SK-N-SH treated with all-trans-retinoic acid at 6 μM for 48 hours (cell line): ENCODE data around the gene BRI3.

Experiments used
- ATAC-seq: fragments of 200-7000 bp; cut with Tn5 transposase; 3 replicates; pipeline ENCODE4 v1.9.1; 2020; ENCODE audit warnings: mild to moderate bottlenecking, moderate library complexity
- CSDC2 ChIP-seq: fragments of 250-450 bp; sonication (Bioruptor Pico); IDR thresholded peaks from 2 replicates; pipeline ENCODE4 v1.5.0; 2020; ENCODE audit warnings: mild to moderate bottlenecking, moderate library complexity
- CSRNP3 ChIP-seq: fragments of 250-450 bp; sonication (Bioruptor Pico); IDR thresholded peaks from 2 replicates; pipeline ENCODE4 v1.5.1; 2021; ENCODE audit warnings: mild to moderate bottlenecking, moderate library complexity
- GLIS3 ChIP-seq: fragments of 250-450 bp; sonication (Bioruptor Pico); IDR thresholded peaks from 2 replicates; pipeline ENCODE4 v1.5.0; 2020; ENCODE audit warnings: mild to moderate bottlenecking, moderate library complexity
- ISL1 ChIP-seq: fragments of 250-450 bp; sonication (Bioruptor Pico); IDR thresholded peaks from 2 replicates; pipeline ENCODE4 v2.1.2; 2022; ENCODE audit warnings: mild to moderate bottlenecking, moderate library complexity
- PATZ1 ChIP-seq: fragments of 250-450 bp; sonication (Bioruptor Pico); IDR thresholded peaks from 2 replicates; pipeline ENCODE4 v1.8.0; 2020; ENCODE audit warnings: mild to moderate bottlenecking, moderate library complexity, borderline replicate concordance
- POU6F1 ChIP-seq: fragments of 250-450 bp; sonication (Bioruptor Pico); IDR thresholded peaks from 2 replicates; pipeline ENCODE4 v1.8.0; 2021; ENCODE audit warnings: low read depth, mild to moderate bottlenecking, moderate library complexity, borderline replicate concordance
- PPARA ChIP-seq: fragments of 250-450 bp; sonication (Bioruptor Pico); IDR thresholded peaks from 2 replicates; pipeline ENCODE4 v1.5.0; 2020; ENCODE audit warnings: mild to moderate bottlenecking, borderline replicate concordance
- RARB ChIP-seq: fragments of 250-450 bp; sonication (Bioruptor Pico); IDR thresholded peaks from 2 replicates; pipeline ENCODE4 v1.8.0; 2021; ENCODE audit warnings: mild to moderate bottlenecking, moderate library complexity
- TCF4 ChIP-seq: fragments of 250-450 bp; sonication (Bioruptor Pico); IDR thresholded peaks from 2 replicates; pipeline ENCODE4 v1.8.0; 2021; ENCODE audit warnings: mild to moderate bottlenecking, moderate library complexity, borderline replicate concordance
- TOX ChIP-seq: fragments of 250-450 bp; sonication (Bioruptor Pico); IDR thresholded peaks from 2 replicates; pipeline ENCODE4 v1.8.0; 2021; ENCODE audit warnings: mild to moderate bottlenecking, moderate library complexity, borderline replicate concordance
- TSHZ2 ChIP-seq: fragments of 250-450 bp; sonication (Bioruptor Pico); IDR thresholded peaks from 2 replicates; pipeline ENCODE4 v1.5.0; 2020; ENCODE audit warnings: mild to moderate bottlenecking, moderate library complexity
- ZC3H10 ChIP-seq: fragments of 250-450 bp; sonication (Bioruptor Pico); IDR thresholded peaks from 2 replicates; pipeline ENCODE4 v1.5.1; 2021; ENCODE audit warnings: mild to moderate bottlenecking, moderate library complexity
- ZFP3 ChIP-seq: fragments of 250-450 bp; sonication (Bioruptor Pico); IDR thresholded peaks from 2 replicates; pipeline ENCODE4 v1.5.0; 2020; ENCODE audit warnings: mild to moderate bottlenecking, moderate library complexity
- ZFP30 ChIP-seq: fragments of 450-650 bp; formaldehyde crosslinking; IDR thresholded peaks from 2 replicates; pipeline ENCODE4 v1.5.0; 2022; ENCODE audit warnings: mild to moderate bottlenecking, moderate library complexity
- ZNF70 ChIP-seq: fragments of 450-650 bp; formaldehyde crosslinking; IDR thresholded peaks from 2 replicates; pipeline ENCODE4 v1.5.0; 2020; ENCODE audit warnings: mild to moderate bottlenecking, moderate library complexity

BRI3 gene

GRCh38 chr7:98300595-98301372 is 19.3 kb downstream of the BRI3 start:
- no peak for TF ChIP-seq TSHZ2 (CRISPR knock-in tag)
- TF ChIP-seq CSDC2 (CRISPR knock-in tag) = no peak
- no peak for TF ChIP-seq PATZ1 (CRISPR knock-in tag)
- TF ChIP-seq CSRNP3 = no peak
- TF ChIP-seq ZC3H10 (CRISPR knock-in tag) = no peak
- no peak for TF ChIP-seq RARB (CRISPR knock-in tag)
- no peak for ATAC-seq

- TF ChIP-seq TCF4 (CRISPR knock-in tag) = no peak
- no peak for TF ChIP-seq POU6F1
- TF ChIP-seq GLIS3 (CRISPR knock-in tag) = no peak
- TF ChIP-seq RARB (CRISPR knock-in tag) = no peak
- no peak for TF ChIP-seq ZFP30 (CRISPR knock-in tag)
- TF ChIP-seq PPARA = no peak
- no peak for TF ChIP-seq PATZ1 (CRISPR knock-in tag)
- TF ChIP-seq ZFP3 (CRISPR knock-in tag) = no peak
- no peak for TF ChIP-seq ISL1
- no peak for TF ChIP-seq ZNF70 (CRISPR knock-in tag)
- no peak for TF ChIP-seq TOX
- no peak for TF ChIP-seq ZC3H10 (CRISPR knock-in tag)
These were observed 20.4 kb downstream of the BRI3 start for GRCh38 chr7:98301693-98302470.

GRCh38 chr7:98303176-98303865 is 21.8 kb downstream of the BRI3 start:
- TF ChIP-seq POU6F1 = no peak
- no peak for ATAC-seq

More at GRCh38 chr7:98301693-98302470, 20.4 kb downstream of the BRI3 start:
- ATAC-seq = no peak
